VCaP (cell line): ENCODE data around the gene PPP2R3B.
"Not testable (repeated sequence)": the region's sequence is repeated elsewhere in the genome, so short reads cannot be mapped to it uniquely, and the experiment has no call there.

Experiments
- H3K27ac ChIP-seq: fragments of 450-650 bp; 2 replicates; pipeline ENCODE4 v1.5.1; 2017
- TF ChIP-seq, protein P1 (sequence below): fragments of 450-650 bp; conservative IDR thresholded peaks from 2 replicates; pipeline ENCODE4 v1.5.1; 2017; ENCODE audit warnings: mild to moderate bottlenecking, moderate library complexity

Gene PPP2R3B

DNA sequence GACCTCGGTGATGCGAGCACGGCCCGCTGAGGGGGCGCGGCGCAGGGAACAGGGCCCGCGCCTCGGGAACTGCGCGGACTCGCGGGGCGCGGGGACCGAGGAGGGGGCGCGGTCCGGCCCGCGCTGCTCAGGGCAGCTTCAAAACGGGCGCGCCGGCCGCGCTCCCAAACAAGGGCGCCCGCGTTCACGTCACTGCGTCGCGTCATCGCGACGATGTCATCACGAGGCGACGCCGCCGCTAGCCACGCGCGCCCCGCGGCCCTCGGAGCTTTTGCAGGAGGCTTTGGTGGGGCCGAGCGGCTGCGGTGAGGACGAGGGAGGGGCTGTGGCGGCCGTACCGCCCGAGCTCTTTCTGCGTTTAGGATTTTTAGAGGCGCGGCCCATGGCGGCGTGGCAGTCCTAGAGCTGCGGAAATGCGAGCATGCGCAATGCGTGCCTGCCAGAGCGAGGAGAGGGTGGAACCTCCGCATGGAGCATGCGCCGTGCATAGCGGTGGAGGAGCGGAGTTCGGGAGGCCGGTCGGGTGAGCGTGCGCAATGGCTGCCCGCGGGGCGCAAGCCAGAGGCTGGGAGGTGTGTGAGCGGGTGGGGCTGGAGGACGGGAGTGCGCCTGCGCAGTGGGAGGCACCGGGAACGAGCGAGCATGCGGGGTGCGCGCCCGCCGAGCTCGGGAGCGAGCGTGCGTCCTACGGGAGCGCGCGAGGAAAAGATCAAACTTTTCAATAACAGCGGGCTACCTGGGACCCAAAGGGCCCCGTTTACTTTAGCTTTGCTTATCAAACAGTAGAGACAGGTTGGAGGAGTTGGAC, at the start of gene PPP2R3B:
Gene PPP2R3B (minus strand): TSS at position 140 of the 808 bp plus-strand sequence. CDS start 216 bp downstream, outside the sequence.
- peak within 1 kb of the TSS; percentile 99 for H3K27ac ChIP-seq
- TF ChIP-seq, protein P1, sequence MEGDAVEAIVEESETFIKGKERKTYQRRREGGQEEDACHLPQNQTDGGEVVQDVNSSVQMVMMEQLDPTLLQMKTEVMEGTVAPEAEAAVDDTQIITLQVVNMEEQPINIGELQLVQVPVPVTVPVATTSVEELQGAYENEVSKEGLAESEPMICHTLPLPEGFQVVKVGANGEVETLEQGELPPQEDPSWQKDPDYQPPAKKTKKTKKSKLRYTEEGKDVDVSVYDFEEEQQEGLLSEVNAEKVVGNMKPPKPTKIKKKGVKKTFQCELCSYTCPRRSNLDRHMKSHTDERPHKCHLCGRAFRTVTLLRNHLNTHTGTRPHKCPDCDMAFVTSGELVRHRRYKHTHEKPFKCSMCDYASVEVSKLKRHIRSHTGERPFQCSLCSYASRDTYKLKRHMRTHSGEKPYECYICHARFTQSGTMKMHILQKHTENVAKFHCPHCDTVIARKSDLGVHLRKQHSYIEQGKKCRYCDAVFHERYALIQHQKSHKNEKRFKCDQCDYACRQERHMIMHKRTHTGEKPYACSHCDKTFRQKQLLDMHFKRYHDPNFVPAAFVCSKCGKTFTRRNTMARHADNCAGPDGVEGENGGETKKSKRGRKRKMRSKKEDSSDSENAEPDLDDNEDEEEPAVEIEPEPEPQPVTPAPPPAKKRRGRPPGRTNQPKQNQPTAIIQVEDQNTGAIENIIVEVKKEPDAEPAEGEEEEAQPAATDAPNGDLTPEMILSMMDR = no peak

GRCh38 chrX:435536-436122, 48.9 kb upstream of the PPP2R3B start:
- TF ChIP-seq, protein P1 = no peak
- no peak overlapping the region for H3K27ac ChIP-seq

- TF ChIP-seq, protein P1 = no peak
- H3K27ac ChIP-seq = no peak overlapping the region
Observed at GRCh38 chrX:434946-435345, 48.2 kb upstream of the PPP2R3B start.

DNA sequence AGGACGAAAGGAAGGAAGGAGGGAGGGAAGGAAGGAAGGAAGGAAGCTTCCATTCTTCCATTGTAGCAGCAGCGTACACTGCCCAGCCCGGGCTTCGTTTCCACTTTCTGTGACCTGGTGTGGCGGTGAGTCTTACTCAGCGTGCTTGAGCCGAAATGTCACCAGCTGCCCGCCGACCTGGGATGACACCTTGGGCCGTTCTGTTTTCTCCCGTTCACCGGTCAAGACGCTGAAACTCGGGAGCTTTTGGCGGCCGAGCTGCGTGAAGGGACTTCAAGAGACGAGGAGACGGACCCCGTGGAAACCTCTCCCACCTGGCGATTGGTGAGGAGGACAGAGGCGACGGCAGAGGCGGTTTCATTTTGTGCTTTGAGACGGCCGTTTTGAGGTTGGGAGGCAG, 47.1 kb upstream of the PPP2R3B start:
- no peak overlapping the region for H3K27ac ChIP-seq
- TF ChIP-seq, protein P1 = no peak

GRCh38 chrX:432666-433065, 46.0 kb upstream of the PPP2R3B start:
- H3K27ac ChIP-seq = not testable (repeated sequence)

- H3K27ac ChIP-seq = no peak overlapping the region
- TF ChIP-seq, protein P1 = no peak
Observed at GRCh38 chrX:431492-432111, 44.9 kb upstream of the PPP2R3B start.

GRCh38 chrX:431056-431455, 44.3 kb upstream of the PPP2R3B start:
- TF ChIP-seq, protein P1 = no peak
- H3K27ac ChIP-seq = no peak overlapping the region
